Ovary (tissue), 3 donors: Measurements from ENCODE around the gene SND1.

Source experiments
- EP300 ChIP-seq: sonication (generic); formaldehyde crosslinking; IDR thresholded peaks from one replicate; pipeline ENCODE4 v1.6.1; 2017; ENCODE audit warnings: antibody characterized with exemption
- POLR2A ChIP-seq: fragments of 450-650 bp; IDR thresholded peaks from one replicate; pipeline ENCODE4 v1.6.1; 2017; ENCODE audit warnings: antibody characterized with exemption, mild to moderate bottlenecking, moderate library complexity
- TF ChIP-seq, protein P1 (sequence below), 3 donors: fragments of 450-650 bp in 2 of 3; fragments of 200-600 bp in 1 of 3; IDR thresholded peaks; one replicate each; pipeline versions ENCODE4 v1.5.1 to v1.8.0; 2016 to 2022; ENCODE audit warnings: antibody characterized with exemption in 3 of 3, mild to moderate bottlenecking in 1 of 3
- donor health status: DM: no; HTN: no; CAD: no.

DNA sequence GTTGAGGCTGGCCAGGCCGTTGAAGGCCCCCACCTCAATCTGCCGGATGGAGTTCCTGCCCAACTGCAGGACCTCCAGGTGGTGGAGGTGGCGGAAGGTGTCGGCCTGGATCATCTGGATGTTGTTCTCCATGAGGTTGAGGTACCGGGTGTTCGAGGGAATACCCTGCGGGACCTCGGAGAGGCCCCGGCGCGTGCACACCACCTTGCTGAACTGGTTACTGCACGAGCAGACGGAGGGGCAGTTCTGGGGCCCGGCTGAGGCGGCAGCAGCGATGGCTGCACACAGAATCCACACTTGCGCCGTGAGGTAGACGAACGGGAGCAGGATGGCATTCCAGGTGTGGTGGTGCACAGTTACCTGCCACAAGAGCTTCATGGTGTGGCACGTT lies 378.3 kb downstream of the SND1 start:
- TF ChIP-seq EP300, result no peak
- TF ChIP-seq, protein P1, sequence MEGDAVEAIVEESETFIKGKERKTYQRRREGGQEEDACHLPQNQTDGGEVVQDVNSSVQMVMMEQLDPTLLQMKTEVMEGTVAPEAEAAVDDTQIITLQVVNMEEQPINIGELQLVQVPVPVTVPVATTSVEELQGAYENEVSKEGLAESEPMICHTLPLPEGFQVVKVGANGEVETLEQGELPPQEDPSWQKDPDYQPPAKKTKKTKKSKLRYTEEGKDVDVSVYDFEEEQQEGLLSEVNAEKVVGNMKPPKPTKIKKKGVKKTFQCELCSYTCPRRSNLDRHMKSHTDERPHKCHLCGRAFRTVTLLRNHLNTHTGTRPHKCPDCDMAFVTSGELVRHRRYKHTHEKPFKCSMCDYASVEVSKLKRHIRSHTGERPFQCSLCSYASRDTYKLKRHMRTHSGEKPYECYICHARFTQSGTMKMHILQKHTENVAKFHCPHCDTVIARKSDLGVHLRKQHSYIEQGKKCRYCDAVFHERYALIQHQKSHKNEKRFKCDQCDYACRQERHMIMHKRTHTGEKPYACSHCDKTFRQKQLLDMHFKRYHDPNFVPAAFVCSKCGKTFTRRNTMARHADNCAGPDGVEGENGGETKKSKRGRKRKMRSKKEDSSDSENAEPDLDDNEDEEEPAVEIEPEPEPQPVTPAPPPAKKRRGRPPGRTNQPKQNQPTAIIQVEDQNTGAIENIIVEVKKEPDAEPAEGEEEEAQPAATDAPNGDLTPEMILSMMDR (IDR thresholded peaks at IDR 0.05), result no peak
- TF ChIP-seq POLR2A, result no peak
